Measurements from ENCODE around the gene DRAXIN. TPM values are rescaled to one million over a fixed set of nuclear protein-coding genes. Genes with fewer than 3 reads are reported as not detected.

DRAXIN gene
- total RNA-seq, 1 donor from 2014 or later, result 0.08 TPM

DNA sequence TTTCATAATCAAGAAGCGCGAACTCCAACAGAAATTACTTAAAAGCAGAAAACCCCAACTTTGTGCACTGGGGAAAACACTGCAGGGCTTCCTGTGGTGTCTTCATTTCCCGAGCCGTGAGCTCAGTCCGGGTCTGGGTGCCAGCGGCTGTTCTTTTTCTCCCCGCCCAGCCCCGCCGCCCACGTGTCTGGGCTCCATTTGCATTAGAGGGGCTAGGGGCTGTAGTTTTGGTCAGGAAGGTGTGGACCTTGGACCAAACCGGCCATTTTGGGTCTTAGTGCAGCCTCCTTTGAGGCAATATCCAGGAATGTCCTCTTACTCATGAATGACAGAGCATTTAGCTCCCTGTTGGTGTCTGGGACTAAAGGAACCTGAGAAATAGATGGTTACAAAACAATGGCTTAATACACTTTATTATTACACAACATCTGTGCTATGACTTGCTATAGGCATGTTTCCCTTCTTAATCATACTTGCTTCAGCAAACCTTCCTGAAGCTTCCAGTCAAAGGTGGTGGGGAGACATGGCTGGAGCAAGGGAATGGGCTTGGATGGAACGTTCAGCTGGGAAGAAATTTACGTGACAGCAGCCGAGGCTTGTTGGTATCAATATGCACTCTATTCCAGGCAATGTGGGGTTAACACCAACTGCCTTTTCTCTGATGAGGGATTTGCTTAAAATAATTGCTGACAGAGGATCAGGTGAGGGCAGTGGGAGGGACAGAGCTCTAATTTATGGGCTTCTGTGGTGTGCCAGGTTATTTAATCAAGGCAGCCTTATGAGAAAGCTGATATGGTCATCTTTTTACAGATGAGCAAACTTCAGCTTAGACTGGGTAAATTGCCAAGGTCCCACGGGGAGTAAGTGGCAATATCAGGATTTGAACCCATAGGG, 45.5 kb downstream of the DRAXIN start:
- peak; percentile 68 for DNase-seq (ENCODE audit: low spot score)

DNA sequence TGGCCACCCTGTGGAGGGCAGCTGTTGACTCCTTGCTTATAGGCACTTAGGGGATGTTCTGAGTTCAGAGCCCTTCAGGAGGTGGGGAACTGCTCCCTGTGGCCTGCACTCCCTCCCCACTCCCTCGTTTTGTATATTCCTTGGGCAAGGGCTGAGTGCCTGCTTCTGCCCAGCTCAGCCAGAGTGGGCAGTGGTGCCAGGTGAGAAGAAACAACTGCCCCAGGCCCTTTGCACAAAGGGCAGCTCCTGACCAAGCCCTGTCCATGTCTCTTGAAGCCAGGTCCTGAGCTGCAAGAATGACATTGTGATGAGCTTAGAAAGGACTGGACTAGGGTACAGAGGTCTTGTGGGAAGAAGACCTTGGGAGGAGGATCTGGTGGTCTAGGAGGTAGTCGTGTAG, 46.6 kb downstream of the DRAXIN start:
- DNase-seq (ENCODE audit: low spot score), result no peak

DNA sequence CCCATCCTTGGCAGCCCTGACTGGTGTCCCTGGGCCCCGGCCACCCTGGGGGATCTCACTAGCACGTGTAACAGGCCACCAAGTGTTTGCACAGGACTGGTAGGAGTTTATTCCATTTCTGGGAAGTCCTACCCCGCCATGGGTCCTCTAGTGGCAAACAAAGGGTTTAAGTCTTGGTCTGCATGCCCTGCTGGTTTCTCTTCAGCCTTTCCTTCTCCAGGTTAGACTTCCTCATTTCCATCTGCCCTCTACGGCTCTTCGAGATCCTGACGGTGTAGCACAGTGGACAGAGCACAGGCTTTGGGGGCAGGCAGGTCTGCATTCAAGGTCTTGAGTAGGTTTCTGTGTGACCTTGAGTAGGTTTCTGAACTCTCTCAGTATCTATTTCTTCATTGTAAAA, 47.3 kb downstream of the DRAXIN start:
- DNase-seq (ENCODE audit: low spot score), result no peak

DNA sequence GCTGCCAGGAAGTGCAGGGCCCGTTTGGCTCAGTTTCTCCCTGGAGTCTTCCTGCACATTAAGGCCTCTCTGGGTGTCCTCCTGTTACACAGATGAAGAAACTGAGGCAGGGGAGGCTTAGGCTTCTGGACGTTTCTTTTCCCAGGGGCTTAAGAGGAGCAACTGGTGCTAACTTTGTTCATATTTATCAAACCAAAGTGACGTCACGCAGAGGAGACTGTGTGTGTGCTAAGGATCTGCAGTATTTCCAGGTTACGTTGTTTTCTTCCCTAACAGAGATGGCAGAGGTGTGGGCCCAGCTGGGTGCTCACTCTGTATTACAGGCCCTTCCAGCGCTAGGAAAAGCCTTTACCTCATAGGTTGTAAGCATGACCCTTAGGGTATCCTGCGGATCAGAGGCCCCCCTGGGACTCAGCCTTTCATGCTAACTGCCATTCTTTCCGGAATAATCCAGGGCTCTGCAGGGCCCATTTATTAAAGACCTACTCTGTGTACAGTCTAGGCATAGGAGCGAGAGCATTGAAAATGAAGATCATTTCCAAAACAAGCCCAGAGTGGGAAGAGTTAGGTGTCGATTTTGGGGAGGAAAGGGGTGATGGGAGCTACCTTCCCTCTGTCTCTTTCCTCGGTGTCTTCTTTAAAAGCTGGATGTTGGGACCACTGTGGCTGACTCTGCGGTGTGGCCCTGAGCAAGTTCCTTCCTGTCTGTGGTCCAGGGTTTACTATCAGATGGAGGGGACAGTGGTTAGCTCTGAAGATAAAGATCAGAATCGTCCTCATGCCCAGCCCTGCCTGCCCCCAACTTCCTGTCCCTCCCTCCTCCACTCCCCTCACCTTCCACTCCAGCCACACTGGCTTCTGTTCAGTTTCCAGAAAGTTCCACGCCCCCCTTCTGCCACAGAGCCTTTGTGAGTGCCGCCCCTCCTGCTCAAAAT, 49.0 kb downstream of the DRAXIN start:
- no peak for DNase-seq (ENCODE audit: low spot score)

- no peak for DNase-seq (ENCODE audit: low spot score)
These were observed 50.0 kb downstream of the DRAXIN start for GRCh38 chr1:11741482-11741881.

DNA sequence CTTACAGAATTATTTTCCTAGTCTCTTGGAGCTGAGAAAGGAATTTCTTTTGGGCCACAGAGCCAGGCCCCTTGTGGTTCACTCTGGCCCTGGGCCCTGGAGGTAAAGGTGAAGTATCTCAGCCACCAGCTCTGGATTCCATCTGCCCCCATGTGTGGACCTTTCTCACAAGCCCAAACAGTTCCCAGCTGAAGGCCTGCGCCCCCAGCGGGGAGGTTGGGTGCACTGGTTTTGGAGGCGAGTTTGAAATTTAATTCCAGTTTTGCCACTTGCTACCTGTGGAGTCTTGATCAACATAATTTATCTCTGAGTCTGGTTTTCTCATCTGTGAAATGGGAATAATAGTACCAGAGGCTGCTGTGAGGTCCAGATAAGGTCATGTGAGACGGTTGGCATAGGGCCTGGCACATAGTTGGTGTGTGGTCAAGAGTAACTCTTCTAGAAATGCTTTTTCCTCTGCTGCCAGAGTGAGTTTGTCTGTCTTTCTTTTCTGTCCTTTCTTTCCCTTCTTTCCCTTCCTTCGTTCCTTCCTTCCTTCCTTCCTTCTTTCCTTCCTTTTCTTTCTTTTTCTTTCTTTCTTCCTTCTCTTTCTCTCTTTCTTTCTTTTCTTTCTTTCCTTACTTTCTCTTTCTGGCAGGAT, 50.5 kb downstream of the DRAXIN start:
- DNase-seq (ENCODE audit: low spot score), result no peak

DNA sequence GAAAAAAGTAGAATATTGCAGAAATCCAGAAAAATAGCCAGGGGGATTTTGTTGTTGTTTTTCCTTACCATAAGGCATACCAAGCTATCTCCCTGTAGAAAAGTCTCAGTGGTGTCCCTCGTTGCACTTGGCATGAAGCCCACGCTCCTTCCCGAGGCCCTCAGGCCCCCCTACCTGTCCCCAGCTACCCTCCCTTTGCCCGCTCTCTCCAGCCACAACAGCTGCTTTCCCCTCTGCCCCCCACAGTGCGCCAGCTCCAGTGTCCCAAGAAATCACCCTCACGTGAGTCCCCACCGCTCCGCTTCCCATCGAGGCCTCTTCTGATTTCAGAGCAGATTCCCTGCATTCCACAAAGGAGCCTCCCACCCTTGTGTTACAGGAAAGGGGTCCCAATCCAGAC, 52.8 kb downstream of the DRAXIN start:
- DNase-seq (ENCODE audit: low spot score), result no peak

DNA sequence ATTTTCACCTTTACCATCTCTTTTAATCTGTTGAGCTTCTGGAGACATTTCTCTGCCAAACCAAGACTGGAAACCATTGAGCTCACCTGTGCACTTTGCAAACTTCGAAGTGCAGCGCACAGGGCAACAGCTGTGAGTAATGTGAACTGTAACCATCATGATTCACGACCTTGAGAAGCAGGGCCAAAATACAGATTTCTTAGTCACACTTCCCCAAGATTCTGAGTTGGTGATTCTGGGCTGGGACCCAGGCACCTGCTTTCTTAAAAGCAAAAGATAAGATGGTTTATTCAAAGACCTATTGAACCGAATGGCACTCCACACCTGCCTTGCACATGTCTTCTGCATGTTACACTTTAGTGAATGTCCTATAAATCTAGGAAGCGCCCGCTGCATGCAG, 54.6 kb downstream of the DRAXIN start:
- no peak for DNase-seq (ENCODE audit: low spot score)

DNA sequence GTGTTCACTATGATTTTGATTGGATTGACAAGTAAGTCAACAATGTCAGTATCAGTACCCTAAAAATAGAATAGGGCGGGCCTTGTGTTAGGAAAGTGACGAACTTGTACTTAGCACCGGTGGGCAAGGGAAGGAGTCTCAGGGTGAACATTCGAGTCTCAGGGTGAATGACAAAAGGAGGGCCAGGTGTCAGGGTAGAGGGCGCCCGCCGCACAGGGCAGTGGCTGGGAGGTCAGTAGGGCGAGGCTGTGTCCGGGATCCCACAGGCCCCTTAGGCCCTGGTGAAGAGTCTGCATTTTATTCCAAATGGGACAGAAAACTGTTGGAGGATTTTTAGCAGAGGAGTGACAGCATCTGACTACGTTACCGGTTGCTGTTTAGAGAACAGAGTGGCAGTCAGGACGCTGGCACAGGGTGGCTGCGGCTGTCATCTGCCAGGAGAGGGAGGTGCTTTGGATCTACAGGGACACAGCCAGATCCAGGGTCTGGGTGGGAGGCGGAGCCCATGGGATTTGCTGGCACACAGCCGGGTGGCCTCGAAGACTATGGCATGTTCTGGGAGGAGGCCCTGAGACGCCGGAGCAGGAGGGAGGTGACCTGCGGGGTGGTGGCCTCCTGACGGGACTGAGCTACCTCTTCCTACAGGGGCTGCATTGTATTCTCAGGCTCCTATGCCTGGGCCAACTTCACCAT, 55.4 kb downstream of the DRAXIN start:
- no peak for DNase-seq (ENCODE audit: low spot score)

DNA sequence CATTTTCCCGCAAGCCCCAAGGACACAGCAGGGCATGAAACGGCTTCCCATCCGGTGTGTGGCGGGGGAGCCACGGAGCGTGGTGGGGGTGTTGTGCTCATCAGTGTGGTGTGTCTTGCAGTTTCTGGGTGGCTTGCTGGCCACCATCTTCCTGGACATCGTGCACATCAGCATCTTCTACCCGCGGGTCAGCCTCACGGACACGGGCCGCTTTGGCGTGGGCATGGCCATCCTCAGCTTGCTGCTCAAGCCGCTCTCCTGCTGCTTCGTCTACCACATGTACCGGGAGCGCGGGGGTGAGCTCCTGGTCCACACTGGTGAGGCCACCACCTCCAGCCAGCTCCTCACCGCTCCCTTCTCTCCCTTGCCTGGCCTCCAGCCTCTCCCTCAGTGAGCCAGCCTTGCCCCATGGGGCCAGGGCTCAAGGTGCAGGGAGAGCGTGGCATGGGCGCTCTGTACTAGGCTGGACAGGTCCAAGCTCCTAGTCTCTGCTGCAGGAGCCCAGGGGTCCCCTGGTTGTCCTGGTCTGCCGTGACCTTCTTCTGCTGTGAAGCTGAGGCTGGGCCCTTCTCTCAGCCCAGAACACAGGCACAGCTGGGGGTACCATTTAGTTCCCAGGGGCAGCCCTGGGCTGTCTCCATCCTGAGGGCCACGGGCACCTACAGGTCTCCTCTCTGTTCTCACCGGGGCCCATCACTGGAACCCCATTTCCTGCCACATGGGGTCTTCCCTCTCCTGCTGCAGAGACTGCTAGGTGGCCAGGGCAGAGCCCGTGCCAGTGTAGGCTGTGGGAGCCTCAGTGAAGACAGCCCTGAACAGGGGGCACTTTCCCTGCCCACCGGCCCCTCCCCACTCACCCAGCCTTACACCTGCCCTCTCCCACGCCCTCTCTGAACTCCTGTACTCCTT, 57.0 kb downstream of the DRAXIN start:
- DNase-seq (ENCODE audit: low spot score), result no peak

DNA sequence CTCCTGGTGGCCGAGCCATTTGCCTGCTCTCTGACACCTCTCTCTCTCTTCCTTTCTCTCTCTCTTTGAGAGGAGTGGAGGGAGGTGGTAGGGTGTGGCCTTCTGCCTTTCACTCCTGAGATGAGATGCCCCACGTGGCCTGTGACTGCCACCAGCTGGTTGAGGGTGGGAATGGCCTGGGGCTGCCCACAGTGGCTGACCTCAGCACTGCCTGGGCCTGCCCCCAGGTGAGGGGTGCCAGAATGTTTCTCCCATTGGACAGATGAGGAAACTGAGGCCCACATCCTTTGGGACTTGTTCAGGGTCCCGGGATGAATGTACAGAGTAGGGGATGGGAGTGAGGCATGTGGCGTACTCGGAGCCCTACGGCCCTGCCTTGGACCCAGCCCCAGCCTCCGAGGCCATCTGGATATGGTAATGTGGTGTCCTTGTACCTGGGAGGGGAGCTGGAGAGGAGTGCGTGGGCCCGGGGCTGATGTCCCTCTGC, 57.7 kb downstream of the DRAXIN start:
- no peak for DNase-seq (ENCODE audit: low spot score)

DNA sequence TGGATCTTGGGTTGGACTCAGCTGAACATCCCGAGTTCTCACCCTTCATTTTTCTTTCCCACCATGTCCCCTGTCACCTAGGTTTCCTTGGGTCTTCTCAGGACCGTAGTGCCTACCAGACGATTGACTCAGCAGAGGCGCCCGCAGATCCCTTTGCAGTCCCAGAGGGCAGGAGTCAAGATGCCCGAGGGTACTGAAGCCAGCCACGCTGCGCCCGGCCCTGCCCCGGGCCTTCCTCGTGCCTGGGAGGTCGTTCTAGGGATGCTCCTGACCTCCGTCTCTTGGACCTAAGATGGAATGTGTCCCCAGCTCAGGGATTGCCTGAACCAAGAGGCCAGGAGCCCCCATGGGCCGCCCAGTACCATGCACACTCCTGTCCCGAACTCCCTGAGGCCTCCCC, 58.5 kb downstream of the DRAXIN start:
- DNase-seq (ENCODE audit: low spot score), result no peak

GRCh38 chr1:11751087-11751486, 59.6 kb downstream of the DRAXIN start:
- no peak for DNase-seq (ENCODE audit: low spot score)

DNA sequence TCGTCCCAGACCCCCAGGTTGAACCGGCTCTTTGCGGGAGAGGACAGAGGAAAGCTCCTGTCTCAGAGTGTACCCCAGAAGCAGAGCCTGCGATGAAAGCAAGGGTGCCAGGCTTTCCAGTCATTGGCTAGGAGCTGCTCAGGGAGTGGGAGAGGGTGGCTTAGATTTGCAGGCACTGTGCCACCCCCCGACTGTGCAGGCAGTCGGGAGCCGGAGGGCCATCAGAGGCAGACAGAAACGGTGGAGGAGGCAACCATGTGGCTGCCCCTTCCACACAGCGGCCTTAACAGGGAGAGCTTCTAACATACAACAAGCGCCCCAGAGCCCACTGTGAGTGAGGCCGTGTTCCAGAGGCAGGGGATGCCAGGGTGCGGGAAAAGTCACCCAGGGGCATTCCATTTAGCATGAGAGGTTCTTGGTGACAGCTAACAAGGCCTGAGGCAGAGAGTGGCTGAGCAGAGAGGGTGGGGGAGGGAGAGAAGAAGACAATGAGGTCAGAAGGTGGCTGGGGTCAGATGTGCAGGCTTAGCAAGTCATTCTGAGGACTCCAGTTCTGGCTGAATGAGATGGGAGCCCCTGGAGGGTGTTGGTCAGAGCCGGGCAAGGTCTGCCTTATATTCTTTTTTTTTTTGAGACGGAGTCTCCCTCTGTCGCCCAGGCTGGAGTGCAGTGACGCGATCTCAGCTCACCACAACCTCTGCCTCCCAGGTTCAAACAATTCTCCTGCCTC, 61.0 kb downstream of the DRAXIN start:
- no peak for DNase-seq (ENCODE audit: low spot score)

GRCh38 chr1:11753555-11754208, 62.2 kb downstream of the DRAXIN start:
- DNase-seq (ENCODE audit: low spot score), result no peak

- no peak for DNase-seq (ENCODE audit: low spot score)
These were observed 65.5 kb downstream of the DRAXIN start for GRCh38 chr1:11757047-11757446.

- no peak for DNase-seq (ENCODE audit: low spot score)
These were observed 68.3 kb downstream of the DRAXIN start for GRCh38 chr1:11759791-11760190.

- no peak for DNase-seq (ENCODE audit: low spot score)
These were observed 69.8 kb downstream of the DRAXIN start for GRCh38 chr1:11761285-11761684.

DNA sequence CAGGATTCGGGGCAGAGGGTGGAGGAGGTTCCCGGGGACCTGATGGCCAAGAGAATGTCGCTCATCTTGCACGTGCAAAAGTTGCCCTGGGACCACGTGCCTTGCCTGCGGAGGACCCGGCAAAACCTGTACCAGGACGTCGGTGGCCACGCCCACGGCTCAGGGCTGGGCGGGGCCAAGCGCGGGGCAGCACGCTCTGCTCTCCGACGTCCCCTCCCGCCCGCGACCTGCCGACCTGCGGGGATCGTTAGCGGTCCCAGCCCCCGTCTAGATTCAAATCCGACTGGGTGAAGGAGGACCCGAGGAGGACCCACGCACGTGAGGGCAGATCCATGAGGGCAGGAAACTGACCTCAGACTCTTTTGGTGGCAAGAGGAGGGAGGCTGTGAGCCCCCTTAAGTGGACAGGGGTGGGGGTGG, 70.5 kb downstream of the DRAXIN start, which contains the start of gene C1orf167:
Gene C1orf167 (plus strand): TSS at position 206 of the 419 bp plus-strand sequence. CDS start 2,208 bp downstream, outside the sequence.
- DNase-seq (ENCODE audit: low spot score), result no peak
